H1 (cell line): ENCODE results near the gene TIAM2. TPM values are rescaled to one million over a fixed set of nuclear protein-coding genes. Genes with fewer than 3 reads are reported as not detected.

Experiments used
- JUND ChIP-seq: IDR thresholded peaks from 2 replicates; pipeline ENCODE4 v1.6.1; 2011; ENCODE audit warnings: mild to moderate bottlenecking, improper control_type of control experiment, low read length
- polyA plus RNA-seq, 7 experiments: library from polyadenylated mRNA; depleted of rRNA in 3 of 7; stranded (reverse) in 5 of 7; unstranded in 2 of 7; fragments of >200 nt in 5 of 7; fragments of 200-250 nt in 2 of 7; gene quantifications; 1 replicate in 5 of 7; 2 replicates in 1 of 7; 4 replicates in 1 of 7; pipeline versions ENCODE4 v1.2.1 to v1.2.3, GENCODE V29; 2011 to 2013; ENCODE audit warnings: missing spikeins in 2 of 7, mixed read lengths in 2 of 7
- total RNA-seq: library from RNA; stranded (reverse); fragmentation: NEBNext Ultra II Directional; extraction: Animal tissue kit (Norgen Biotek cat#: 25700); gene quantifications from 2 replicates; pipeline ENCODE4 v1.2.1, GENCODE V29; 2021

Gene TIAM2
- total and polyA plus RNA-seq, 2 of the 8 experiments (the other 6 are each of a cell fraction or from before 2014, with no cell fraction given), result 7.4 to 23.9 TPM

GRCh38 chr6:155276638-155277037, 281.5 kb downstream of the TIAM2 start (continued):
- TF ChIP-seq JUND, result no peak
